ENCODE results near the gene PLEKHH3.

DNA sequence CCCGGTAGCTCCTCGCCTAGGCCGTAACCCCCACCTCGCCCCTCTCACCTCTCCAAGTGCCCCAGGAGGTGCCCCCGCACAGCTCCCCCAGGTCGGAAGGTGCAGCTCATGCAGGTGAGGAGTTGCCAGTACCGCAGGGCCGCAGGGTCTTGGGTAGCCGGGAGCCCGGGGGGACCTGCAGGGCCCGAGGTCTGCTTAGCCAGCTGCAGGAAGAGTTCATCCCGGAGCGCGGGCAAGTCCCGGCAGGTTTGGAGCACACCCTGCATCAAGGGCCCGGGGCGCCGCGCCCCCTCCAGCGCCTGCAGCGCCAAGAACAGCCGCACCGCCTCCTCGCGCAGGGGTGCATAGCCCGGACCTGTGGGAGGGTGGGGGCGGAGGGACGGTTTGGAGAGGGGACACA is 4.8 kb downstream of the PLEKHH3 start:
- TF ChIP-seq POLR2AphosphoS5 (IDR thresholded peaks at IDR 0.05; ENCODE audit: low read depth, low read length) (no peak), POLR2A (IDR thresholded peaks at IDR 0.05; ENCODE audit: low read depth, low read length) (no peak), TAF1 (IDR thresholded peaks at IDR 0.05; ENCODE audit: borderline replicate concordance, low read depth, low read length) (no peak)
